ENCODE measurements around the gene PRAC2. TPM values are rescaled to one million over a fixed set of nuclear protein-coding genes. Genes with fewer than 3 reads are reported as not detected.
A peak's percentile ranks its signal among the peaks of the same experiment; 100 is the strongest.

Gene PRAC2
- total RNA-seq (not detected), polyA plus RNA-seq (not detected)
- long read RNA-seq, donor 1, result 0 reads
- long read RNA-seq, donor 2, result 0 reads
- long read RNA-seq, donor 3, result 0 reads

DNA sequence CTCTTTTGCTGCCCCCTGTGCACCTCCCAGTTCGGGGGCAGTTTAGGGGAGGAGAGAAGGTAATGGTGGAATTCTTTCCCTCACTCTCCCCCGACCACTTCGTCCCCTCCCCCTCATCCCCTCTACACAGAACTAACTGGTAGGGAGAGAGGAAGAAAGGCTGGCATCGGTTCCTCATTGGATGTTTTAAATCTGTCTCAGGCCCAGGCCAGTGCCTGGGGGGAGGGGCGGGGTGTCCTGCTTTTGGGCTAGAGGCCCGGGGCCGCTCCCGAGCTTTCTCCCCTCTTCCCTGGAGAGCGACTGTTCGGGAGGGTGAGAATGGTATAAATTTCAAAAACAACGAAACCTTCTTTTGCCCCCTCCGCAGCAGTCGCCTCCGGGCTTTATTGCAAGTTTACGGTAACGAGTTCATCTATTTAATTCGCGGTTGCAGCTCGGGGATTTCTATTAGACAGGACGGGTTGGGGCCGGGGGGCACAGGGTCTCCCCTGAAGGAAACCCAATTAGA, at the start of gene PRAC2:
TSS of gene PRAC2 (plus strand) at position 271 of the 508 bp plus-strand sequence. CDS start 1,226 bp downstream, outside the sequence.
- peaks cover 80 to 100% (median 100%) of the 10 kb centered on the region in 9 donors for H3K27me3 ChIP-seq
- intact Hi-C loops (cut with DNase I), result loop anchor here in 5 of 10 donors (5.0 to 10.0 kb wide), 4 partner anchors 69 to 282 kb away; no protein-coding TSS in a partner anchor

DNA sequence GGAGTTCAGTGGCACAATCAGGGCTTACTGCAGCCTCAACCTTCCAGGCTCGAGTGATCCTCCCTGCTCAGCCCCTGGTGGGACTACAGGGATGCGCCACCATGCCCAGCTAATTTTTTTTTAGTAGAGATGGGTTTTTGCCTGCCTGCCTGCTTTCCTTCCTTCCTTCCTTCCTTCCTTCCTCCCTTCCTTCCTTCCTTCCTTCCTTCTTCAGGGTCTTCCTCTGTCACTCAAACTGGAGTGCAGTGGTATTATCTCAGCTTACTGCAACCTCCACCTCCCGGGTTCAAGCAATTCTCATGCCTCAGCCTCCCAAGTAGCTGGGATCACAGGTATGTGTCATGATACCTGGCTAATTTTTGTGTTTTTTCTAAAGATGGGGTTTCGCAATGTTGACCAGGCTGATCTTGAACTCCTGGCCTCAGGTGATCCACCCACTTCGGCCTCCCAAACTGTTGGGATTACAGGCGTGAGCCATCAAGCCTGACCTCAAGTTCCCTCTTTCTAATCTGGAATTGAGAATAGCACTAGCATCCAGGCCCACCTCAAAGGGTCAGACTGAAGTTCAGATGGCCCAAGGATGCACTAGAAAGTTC, 45.9 kb upstream of the PRAC2 start:
- DNase-seq, result no peak
- H3K27ac ChIP-seq, result no peak overlapping the region
- H3K36me3 ChIP-seq, result no peaks in the 10 kb centered on the region
- no peaks in the 10 kb centered on the region for H3K9me3 ChIP-seq
- no peak for ATAC-seq
- 65 to 74% (median 71%) methylated on average over 6 of the region's 6 CpGs for WGBS, 4 donors
- intact Hi-C loops (cut with DNase I), result loop anchor here in 9 of 10 donors (2.0 to 10.0 kb wide), 6 partner anchors 115 to 358 kb away; no protein-coding TSS in a partner anchor
- no peak overlapping the region for H3K4me3 ChIP-seq
- TF ChIP-seq, protein P1, sequence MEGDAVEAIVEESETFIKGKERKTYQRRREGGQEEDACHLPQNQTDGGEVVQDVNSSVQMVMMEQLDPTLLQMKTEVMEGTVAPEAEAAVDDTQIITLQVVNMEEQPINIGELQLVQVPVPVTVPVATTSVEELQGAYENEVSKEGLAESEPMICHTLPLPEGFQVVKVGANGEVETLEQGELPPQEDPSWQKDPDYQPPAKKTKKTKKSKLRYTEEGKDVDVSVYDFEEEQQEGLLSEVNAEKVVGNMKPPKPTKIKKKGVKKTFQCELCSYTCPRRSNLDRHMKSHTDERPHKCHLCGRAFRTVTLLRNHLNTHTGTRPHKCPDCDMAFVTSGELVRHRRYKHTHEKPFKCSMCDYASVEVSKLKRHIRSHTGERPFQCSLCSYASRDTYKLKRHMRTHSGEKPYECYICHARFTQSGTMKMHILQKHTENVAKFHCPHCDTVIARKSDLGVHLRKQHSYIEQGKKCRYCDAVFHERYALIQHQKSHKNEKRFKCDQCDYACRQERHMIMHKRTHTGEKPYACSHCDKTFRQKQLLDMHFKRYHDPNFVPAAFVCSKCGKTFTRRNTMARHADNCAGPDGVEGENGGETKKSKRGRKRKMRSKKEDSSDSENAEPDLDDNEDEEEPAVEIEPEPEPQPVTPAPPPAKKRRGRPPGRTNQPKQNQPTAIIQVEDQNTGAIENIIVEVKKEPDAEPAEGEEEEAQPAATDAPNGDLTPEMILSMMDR (IDR thresholded peaks at IDR 0.05), result no peak
- no peak for TF ChIP-seq POLR2A (IDR thresholded peaks at IDR 0.05)
- peaks cover 0 to 9% (median 0%) of the 10 kb centered on the region in 12 donors for H3K4me1 ChIP-seq
- H3K27me3 ChIP-seq, result peaks cover 9 to 85% (median 33%) of the 10 kb centered on the region in 9 donors

More for the DNA sequence above, at the start of gene PRAC2:
- H3K9me3 ChIP-seq, result no peaks in the 10 kb centered on the region
- no peak for TF ChIP-seq POLR2A (IDR thresholded peaks at IDR 0.05)
- TF ChIP-seq, protein P1 (IDR thresholded peaks at IDR 0.05), result no peak
- DNase-seq (no peak), ATAC-seq (no peak)
- no peaks in the 10 kb centered on the region for H3K36me3 ChIP-seq
- 2 to 5% (median 3%) methylated on average over 21 of the region's 21 CpGs for WGBS, 4 donors
- H3K4me1 ChIP-seq, result peaks cover 0 to 38% (median 13%) of the 10 kb centered on the region in 12 donors
- no peak within 1 kb of the TSS for H3K27ac ChIP-seq
- peak within 1 kb of the TSS in 1 of 12 donors; percentile 36 for H3K4me3 ChIP-seq

DNA sequence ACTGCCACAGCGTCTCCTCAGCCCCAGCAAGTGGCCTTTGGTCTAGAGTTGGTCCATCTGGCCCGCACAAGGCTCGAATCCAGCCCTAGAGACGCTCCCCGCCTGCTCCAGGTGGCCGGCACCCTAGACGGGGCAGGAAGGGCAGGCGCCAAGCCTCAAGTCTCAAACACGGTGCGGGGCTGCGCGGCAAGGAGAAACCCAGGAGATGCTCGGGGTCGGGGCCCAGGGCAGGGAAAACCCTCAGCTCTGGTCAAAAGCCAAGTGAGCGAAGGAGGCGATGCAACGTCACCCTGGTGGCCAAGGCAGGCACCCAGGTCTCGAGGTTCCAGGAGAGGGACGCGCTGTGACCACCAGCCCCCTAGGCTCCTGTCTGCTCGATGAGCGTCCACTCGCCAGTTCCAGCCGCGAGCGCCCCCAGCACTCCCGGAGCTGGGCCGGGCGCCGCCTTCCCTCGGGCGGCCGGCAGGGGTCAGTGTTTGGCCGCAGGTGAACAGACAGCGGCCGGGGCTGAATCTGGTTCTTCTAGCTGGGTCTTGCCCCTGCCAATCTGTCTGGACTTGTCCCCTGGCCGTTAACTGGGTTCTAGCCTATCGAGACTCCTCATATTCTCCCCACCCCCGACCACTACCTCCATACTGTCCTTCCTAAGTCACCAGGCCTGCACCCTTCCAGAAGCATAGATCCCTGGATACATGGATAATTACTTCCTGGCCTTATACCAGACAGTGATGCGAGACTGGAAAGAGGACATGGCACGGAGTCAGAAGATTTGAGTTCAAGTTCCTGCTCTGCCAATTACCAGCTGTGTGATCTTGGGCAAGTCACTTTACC, 44.6 kb upstream of the PRAC2 start:
- TF ChIP-seq, protein P1 (IDR thresholded peaks at IDR 0.05), result peak; percentile 83 to 98 (median 91)
- no peak for TF ChIP-seq POLR2A (IDR thresholded peaks at IDR 0.05)
- H3K27ac ChIP-seq, result no peak overlapping the region
- H3K9me3 ChIP-seq, result no peaks in the 10 kb centered on the region
- ATAC-seq, result peak in 3 of 4 donors; percentile 76 to 86 (median 82)
- 6 to 12% (median 8%) methylated on average over 22 to 41 of the region's 41 CpGs for WGBS, 4 donors
- peak; percentile 30 to 80 (median 48) for DNase-seq
- H3K4me1 ChIP-seq, result peaks cover 0 to 6% (median 0%) of the 10 kb centered on the region in 12 donors
- H3K36me3 ChIP-seq, result no peaks in the 10 kb centered on the region
- intact Hi-C loops (cut with DNase I), result loop anchor here (1.0 to 10.0 kb wide), 8 partner anchors 112 to 356 kb away; no protein-coding TSS in a partner anchor
- H3K4me3 ChIP-seq, result no peak overlapping the region
- peaks cover 9 to 80% (median 32%) of the 10 kb centered on the region in 9 donors for H3K27me3 ChIP-seq
